Stimulated activated naive CD8-positive, alpha-beta T cell treated with anti-CD3 and anti-CD28 coated beads, Interleukin-15, Interleukin-2, amounts not matched to agents 100 ng/mL and 50 ng/mL, for 24 hours (primary cell): ENCODE data around the gene AIG1.
A peak's percentile ranks its signal among the peaks of the same experiment; 100 is the strongest.
"Not testable (repeated sequence)": the region's sequence is repeated elsewhere in the genome, so short reads cannot be mapped to it uniquely, and the experiment has no call there.

Experiments
- H3K27ac Mint-ChIP-seq: one replicate; pipeline ENCODE4 v1.8.0; 2021; ENCODE audit warnings: mild to moderate bottlenecking, mixed read lengths
- H3K27me3 Mint-ChIP-seq: one replicate; pipeline ENCODE4 v1.8.0; 2021; ENCODE audit warnings: mixed read lengths
- H3K36me3 Mint-ChIP-seq: one replicate; pipeline ENCODE4 v1.8.0; 2021; ENCODE audit warnings: low read depth, mixed read lengths
- H3K4me1 Mint-ChIP-seq: one replicate; pipeline ENCODE4 v1.8.0; 2021; ENCODE audit warnings: low read depth, mixed read lengths
- H3K4me3 Mint-ChIP-seq: one replicate; pipeline ENCODE4 v1.8.0; 2021; ENCODE audit warnings: mild to moderate bottlenecking, mixed read lengths
- H3K9me3 Mint-ChIP-seq: one replicate; pipeline ENCODE4 v1.8.0; 2021; ENCODE audit warnings: mixed read lengths

Gene AIG1

GRCh38 chr6:143044345-143044744 lies 16.3 kb upstream of the AIG1 start:
- not testable (repeated sequence) for H3K36me3 Mint-ChIP-seq, H3K27ac Mint-ChIP-seq, H3K4me3 Mint-ChIP-seq, H3K9me3 Mint-ChIP-seq, H3K4me1 Mint-ChIP-seq
- H3K27me3 Mint-ChIP-seq = peaks cover 17% of the 10 kb centered on the region

- Mint-ChIP-seq H3K4me1 (peaks cover 13% of the 10 kb centered on the region), H3K27ac (no peak overlapping the region), H3K27me3 (peaks cover 18% of the 10 kb centered on the region), H3K4me3 (no peak overlapping the region), H3K36me3 (no peaks in the 10 kb centered on the region), H3K9me3 (no peaks in the 10 kb centered on the region)
Measured at GRCh38 chr6:143049611-143050010, 11.1 kb upstream of the AIG1 start.

- Mint-ChIP-seq H3K27ac (no peak overlapping the region), H3K4me1 (peaks cover 13% of the 10 kb centered on the region), H3K9me3 (no peaks in the 10 kb centered on the region), H3K27me3 (peaks cover 9% of the 10 kb centered on the region), H3K36me3 (no peaks in the 10 kb centered on the region), H3K4me3 (no peak overlapping the region)
Measured at GRCh38 chr6:143050509-143050908, 10.2 kb upstream of the AIG1 start.

- no peak overlapping the region for H3K27ac Mint-ChIP-seq
- peaks cover 13% of the 10 kb centered on the region for H3K4me1 Mint-ChIP-seq
- H3K27me3 Mint-ChIP-seq = peaks cover 7% of the 10 kb centered on the region
- no peaks in the 10 kb centered on the region for H3K36me3 Mint-ChIP-seq
- no peak overlapping the region for H3K4me3 Mint-ChIP-seq
- H3K9me3 Mint-ChIP-seq = no peaks in the 10 kb centered on the region
Measured at GRCh38 chr6:143052282-143052681, 8.4 kb upstream of the AIG1 start.

- peaks cover 15% of the 10 kb centered on the region for H3K4me1 Mint-ChIP-seq
- H3K4me3 Mint-ChIP-seq = no peak overlapping the region
- no peaks in the 10 kb centered on the region for H3K36me3 Mint-ChIP-seq
- no peak overlapping the region for H3K27ac Mint-ChIP-seq
- H3K9me3 Mint-ChIP-seq = no peaks in the 10 kb centered on the region
- H3K27me3 Mint-ChIP-seq = peaks cover 4% of the 10 kb centered on the region
Measured at GRCh38 chr6:143053856-143054255, 6.8 kb upstream of the AIG1 start.

GRCh38 chr6:143054329-143054728 lies 6.4 kb upstream of the AIG1 start:
- no peak overlapping the region for H3K27ac Mint-ChIP-seq

GRCh38 chr6:143055213-143055612 lies 5.5 kb upstream of the AIG1 start:
- peaks cover 4% of the 10 kb centered on the region for H3K27me3 Mint-ChIP-seq
- no peak overlapping the region for H3K4me3 Mint-ChIP-seq
- H3K27ac Mint-ChIP-seq = no peak overlapping the region
- H3K4me1 Mint-ChIP-seq = peaks cover 29% of the 10 kb centered on the region
- H3K9me3 Mint-ChIP-seq = no peaks in the 10 kb centered on the region
- H3K36me3 Mint-ChIP-seq = no peaks in the 10 kb centered on the region

More at GRCh38 chr6:143054329-143054728, 6.4 kb upstream of the AIG1 start:
- Mint-ChIP-seq H3K27me3 (peaks cover 4% of the 10 kb centered on the region), H3K9me3 (no peaks in the 10 kb centered on the region), H3K4me3 (no peak overlapping the region), H3K4me1 (peaks cover 20% of the 10 kb centered on the region), H3K36me3 (no peaks in the 10 kb centered on the region)

GRCh38 chr6:143055891-143056290 lies 4.8 kb upstream of the AIG1 start:
- H3K4me3 Mint-ChIP-seq = no peak overlapping the region
- no peaks in the 10 kb centered on the region for H3K9me3 Mint-ChIP-seq
- no peaks in the 10 kb centered on the region for H3K36me3 Mint-ChIP-seq
- H3K27me3 Mint-ChIP-seq = peaks cover 4% of the 10 kb centered on the region
- H3K4me1 Mint-ChIP-seq = peaks cover 32% of the 10 kb centered on the region
- H3K27ac Mint-ChIP-seq = no peak overlapping the region

- H3K4me1 Mint-ChIP-seq = peaks cover 30% of the 10 kb centered on the region
- H3K27me3 Mint-ChIP-seq = no peaks in the 10 kb centered on the region
- peak overlapping the region; percentile 58 for H3K27ac Mint-ChIP-seq
- no peaks in the 10 kb centered on the region for H3K36me3 Mint-ChIP-seq
- no peaks in the 10 kb centered on the region for H3K9me3 Mint-ChIP-seq
- peak overlapping the region; percentile 92 for H3K4me3 Mint-ChIP-seq
Measured at GRCh38 chr6:143058987-143059386, 1.7 kb upstream of the AIG1 start.

GRCh38 chr6:143059663-143060353 lies 881 bp upstream of the AIG1 start:
- H3K9me3 Mint-ChIP-seq = no peaks in the 10 kb centered on the region
- H3K36me3 Mint-ChIP-seq = no peaks in the 10 kb centered on the region
- H3K27me3 Mint-ChIP-seq = no peaks in the 10 kb centered on the region
- H3K27ac Mint-ChIP-seq = peak overlapping the region; percentile 95
- H3K4me1 Mint-ChIP-seq = peaks cover 28% of the 10 kb centered on the region
- peak overlapping the region; percentile 92 for H3K4me3 Mint-ChIP-seq

- H3K4me1 Mint-ChIP-seq = peaks cover 28% of the 10 kb centered on the region
- H3K4me3 Mint-ChIP-seq = peak overlapping the region; percentile 92
- H3K9me3 Mint-ChIP-seq = no peaks in the 10 kb centered on the region
- H3K27me3 Mint-ChIP-seq = no peaks in the 10 kb centered on the region
- H3K27ac Mint-ChIP-seq = peak overlapping the region; percentile 95
- H3K36me3 Mint-ChIP-seq = no peaks in the 10 kb centered on the region
Measured at GRCh38 chr6:143060354-143060805, 309 bp upstream of the AIG1 start.

GRCh38 chr6:143061597-143062385 lies 1.1 kb downstream of the AIG1 start:
- Mint-ChIP-seq H3K27ac (peak overlapping the region; percentile 91), H3K9me3 (no peaks in the 10 kb centered on the region), H3K27me3 (no peaks in the 10 kb centered on the region), H3K4me3 (peak overlapping the region; percentile 86), H3K4me1 (peaks cover 28% of the 10 kb centered on the region), H3K36me3 (no peaks in the 10 kb centered on the region)

- Mint-ChIP-seq H3K4me3 (no peak overlapping the region), H3K4me1 (peaks cover 28% of the 10 kb centered on the region), H3K27me3 (no peaks in the 10 kb centered on the region), H3K27ac (no peak overlapping the region), H3K36me3 (no peaks in the 10 kb centered on the region), H3K9me3 (no peaks in the 10 kb centered on the region)
Measured at GRCh38 chr6:143062551-143062950, 1.9 kb downstream of the AIG1 start.

GRCh38 chr6:143063631-143064030 lies 2.9 kb downstream of the AIG1 start:
- no peak overlapping the region for H3K4me3 Mint-ChIP-seq
- no peaks in the 10 kb centered on the region for H3K9me3 Mint-ChIP-seq
- no peaks in the 10 kb centered on the region for H3K36me3 Mint-ChIP-seq

GRCh38 chr6:143064271-143064670 lies 3.6 kb downstream of the AIG1 start:
- H3K27ac Mint-ChIP-seq = no peak overlapping the region
- no peaks in the 10 kb centered on the region for H3K27me3 Mint-ChIP-seq
- no peak overlapping the region for H3K4me3 Mint-ChIP-seq
- H3K4me1 Mint-ChIP-seq = peaks cover 22% of the 10 kb centered on the region
- H3K9me3 Mint-ChIP-seq = no peaks in the 10 kb centered on the region
- H3K36me3 Mint-ChIP-seq = no peaks in the 10 kb centered on the region

More at GRCh38 chr6:143063631-143064030, 2.9 kb downstream of the AIG1 start:
- H3K27me3 Mint-ChIP-seq = no peaks in the 10 kb centered on the region
- H3K27ac Mint-ChIP-seq = no peak overlapping the region
- peaks cover 28% of the 10 kb centered on the region for H3K4me1 Mint-ChIP-seq
